HG03196 (cell line): Measurements from ENCODE around the gene TMEM89.

Experiments
- ATAC-seq: cut with Tn5 transposase; IDR thresholded peaks from one replicate; pipeline ENCODE4 v1.9.1; 2021; ENCODE audit not compliant: unreplicated experiment

Gene TMEM89

GRCh38 chr3:48591436-48591835, 30.1 kb downstream of the TMEM89 start:
- no peak for ATAC-seq

- ATAC-seq = no peak
These were observed 33.3 kb downstream of the TMEM89 start for GRCh38 chr3:48588230-48588629.

GRCh38 chr3:48587686-48588085, 33.9 kb downstream of the TMEM89 start:
- no peak for ATAC-seq

- no peak for ATAC-seq
These were observed 36.2 kb downstream of the TMEM89 start for GRCh38 chr3:48585411-48585810.

GRCh38 chr3:48584836-48585235, 36.7 kb downstream of the TMEM89 start:
- no peak for ATAC-seq

- ATAC-seq = no peak
These were observed 39.7 kb downstream of the TMEM89 start for GRCh38 chr3:48581621-48582481.

GRCh38 chr3:48576647-48577046, 44.9 kb downstream of the TMEM89 start:
- no peak for ATAC-seq

- no peak for ATAC-seq
These were observed 46.2 kb downstream of the TMEM89 start for GRCh38 chr3:48575366-48575765.

- ATAC-seq = no peak
These were observed 47.5 kb downstream of the TMEM89 start for GRCh38 chr3:48573973-48574585.

- ATAC-seq = no peak
These were observed 49.1 kb downstream of the TMEM89 start for GRCh38 chr3:48572517-48572916.

- ATAC-seq = no peak
These were observed 49.6 kb downstream of the TMEM89 start for GRCh38 chr3:48571938-48572337.
